Breast epithelium (tissue), 4 donors: ENCODE measurements around the gene OR1I1. TPM values are rescaled to one million over a fixed set of nuclear protein-coding genes. Genes with fewer than 3 reads are reported as not detected.

Experiments used
- DNase-seq, 2 donors: peaks; one replicate each; pipeline ENCODE4 v3.0.0-alpha.2; 2019; ENCODE audit warnings: low spot score in 2 of 2
- H3K27ac ChIP-seq, 2 donors: fragments of 200-600 bp; sonication (generic) in 1 of 2; one replicate each; pipeline ENCODE4 v1.5.1; 2016 to 2019; ENCODE audit warnings: mild to moderate bottlenecking in 1 of 2
- H3K27me3 ChIP-seq, 2 donors: fragments of 200-600 bp; sonication (generic) in 1 of 2; one replicate each; pipeline versions ENCODE4 v1.5.1 to v1.6.0; 2017 to 2019; ENCODE audit warnings: control low read depth in 1 of 2, mild to moderate bottlenecking in 1 of 2
- H3K36me3 ChIP-seq: fragments of 200-600 bp; one replicate; pipeline ENCODE4 v1.5.1; 2019
- H3K4me1 ChIP-seq, 2 donors: fragments of 200-600 bp; sonication (generic); one replicate each; pipeline ENCODE4 v1.5.1; 2016 to 2019; ENCODE audit warnings: control low read depth in 1 of 2
- H3K4me3 ChIP-seq, 3 donors: fragments of 200-600 bp; sonication (generic); 1 replicate in 2 of 3; 2 replicates in 1 of 3; pipeline ENCODE4 v1.5.1; 2016 to 2019; ENCODE audit warnings: mild to moderate bottlenecking in 3 of 3, moderate library complexity in 2 of 3
- H3K9me3 ChIP-seq, 2 donors: fragments of 200-600 bp; sonication (generic) in 1 of 2; one replicate each; pipeline ENCODE4 v1.5.1; 2016 to 2019; ENCODE audit warnings: control low read depth in 1 of 2
- POLR2A ChIP-seq: fragments of 450-650 bp; IDR thresholded peaks from one replicate; pipeline ENCODE4 v1.6.1; 2016; ENCODE audit warnings: antibody characterized with exemption, mild to moderate bottlenecking, moderate library complexity
- POLR2AphosphoS5 ChIP-seq, 3 donors: sonication (generic); formaldehyde crosslinking; IDR thresholded peaks; one replicate each; pipeline ENCODE4 v1.6.1; 2017; ENCODE audit warnings: antibody characterized with exemption in 3 of 3
- intact Hi-C: fragments of 100-400 bp; cut with DNase I; formaldehyde crosslinking; loops from one replicate; pipeline ENCODE4 v1.15.1; 2023; ENCODE audit warnings: low total_unique reads
- total RNA-seq, 3 donors: library from RNA; depleted of rRNA; stranded (reverse); fragments of >200 nt; gene quantifications; one replicate each; pipeline ENCODE4 v1.1.0, GENCODE V29; 2016
- TF ChIP-seq, protein P1 (sequence below), 3 donors: fragments of 450-650 bp; IDR thresholded peaks; one replicate each; pipeline ENCODE4 v1.5.1; 2016 to 2017; ENCODE audit warnings: antibody characterized with exemption in 3 of 3, mild to moderate bottlenecking in 3 of 3, moderate library complexity in 3 of 3

OR1I1 gene
- total RNA-seq, 3 donors from 2014 or later = not detected

DNA sequence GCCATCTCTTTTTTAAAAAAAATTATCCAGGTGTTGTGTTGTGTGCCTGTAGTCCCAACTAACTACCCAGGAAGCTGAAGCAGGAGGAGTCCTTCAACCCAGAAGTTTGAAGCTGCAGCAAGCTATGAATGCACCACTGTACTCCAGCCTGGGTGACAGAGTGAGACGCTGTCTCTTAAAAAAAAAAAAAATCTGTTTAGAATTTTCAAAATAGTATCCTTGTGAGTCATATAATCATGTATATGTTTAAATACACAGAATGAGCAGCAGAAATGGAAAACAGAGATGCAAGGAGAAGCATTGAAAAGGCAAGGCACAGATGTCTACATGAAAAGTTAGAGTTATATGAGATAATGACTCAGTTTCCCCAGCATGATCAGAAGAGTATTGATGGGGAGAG is 56.4 kb downstream of the OR1I1 start:
- Histone ChIP-seq H3K27ac (no peak overlapping the region), H3K9me3 (no peaks in the 10 kb centered on the region), H3K27me3 (no peaks in the 10 kb centered on the region), H3K4me3 (no peak overlapping the region), H3K36me3 (no peaks in the 10 kb centered on the region), H3K4me1 (no peaks in the 10 kb centered on the region)
- TF ChIP-seq, protein P1, sequence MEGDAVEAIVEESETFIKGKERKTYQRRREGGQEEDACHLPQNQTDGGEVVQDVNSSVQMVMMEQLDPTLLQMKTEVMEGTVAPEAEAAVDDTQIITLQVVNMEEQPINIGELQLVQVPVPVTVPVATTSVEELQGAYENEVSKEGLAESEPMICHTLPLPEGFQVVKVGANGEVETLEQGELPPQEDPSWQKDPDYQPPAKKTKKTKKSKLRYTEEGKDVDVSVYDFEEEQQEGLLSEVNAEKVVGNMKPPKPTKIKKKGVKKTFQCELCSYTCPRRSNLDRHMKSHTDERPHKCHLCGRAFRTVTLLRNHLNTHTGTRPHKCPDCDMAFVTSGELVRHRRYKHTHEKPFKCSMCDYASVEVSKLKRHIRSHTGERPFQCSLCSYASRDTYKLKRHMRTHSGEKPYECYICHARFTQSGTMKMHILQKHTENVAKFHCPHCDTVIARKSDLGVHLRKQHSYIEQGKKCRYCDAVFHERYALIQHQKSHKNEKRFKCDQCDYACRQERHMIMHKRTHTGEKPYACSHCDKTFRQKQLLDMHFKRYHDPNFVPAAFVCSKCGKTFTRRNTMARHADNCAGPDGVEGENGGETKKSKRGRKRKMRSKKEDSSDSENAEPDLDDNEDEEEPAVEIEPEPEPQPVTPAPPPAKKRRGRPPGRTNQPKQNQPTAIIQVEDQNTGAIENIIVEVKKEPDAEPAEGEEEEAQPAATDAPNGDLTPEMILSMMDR (IDR thresholded peaks at IDR 0.05) = no peak
- intact Hi-C loops = no loop called here
- DNase-seq = no peak

DNA sequence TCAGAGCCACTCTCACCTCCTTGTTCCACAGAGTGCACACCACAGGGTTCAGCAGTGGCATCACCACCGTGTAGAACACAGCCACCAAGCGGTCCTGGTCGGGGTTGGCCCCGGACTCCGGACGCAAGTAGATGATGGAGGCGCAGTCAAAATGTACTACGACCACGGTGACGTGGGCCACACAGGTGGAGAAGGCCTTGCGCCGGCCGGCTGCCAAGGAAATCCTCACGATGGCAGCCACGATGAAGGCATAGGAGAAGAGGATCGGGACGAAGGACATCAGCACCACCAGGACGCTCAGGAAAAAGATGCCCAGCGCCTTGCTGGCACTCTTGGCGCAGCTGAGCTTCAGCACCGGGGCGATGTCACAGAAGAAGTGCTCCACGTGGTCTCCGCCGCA is 59.1 kb downstream of the OR1I1 start:
- H3K27ac ChIP-seq = no peak overlapping the region
- DNase-seq = no peak
- no peaks in the 10 kb centered on the region for H3K27me3 ChIP-seq
- H3K36me3 ChIP-seq = no peaks in the 10 kb centered on the region
- no peak for TF ChIP-seq POLR2AphosphoS5 (IDR thresholded peaks at IDR 0.05)
- TF ChIP-seq, protein P1 (IDR thresholded peaks at IDR 0.05) = no peak
- no peak for TF ChIP-seq POLR2A
- no peaks in the 10 kb centered on the region for H3K9me3 ChIP-seq
- H3K4me1 ChIP-seq = no peaks in the 10 kb centered on the region
- no peak overlapping the region for H3K4me3 ChIP-seq
- intact Hi-C loops = no loop called here

DNA sequence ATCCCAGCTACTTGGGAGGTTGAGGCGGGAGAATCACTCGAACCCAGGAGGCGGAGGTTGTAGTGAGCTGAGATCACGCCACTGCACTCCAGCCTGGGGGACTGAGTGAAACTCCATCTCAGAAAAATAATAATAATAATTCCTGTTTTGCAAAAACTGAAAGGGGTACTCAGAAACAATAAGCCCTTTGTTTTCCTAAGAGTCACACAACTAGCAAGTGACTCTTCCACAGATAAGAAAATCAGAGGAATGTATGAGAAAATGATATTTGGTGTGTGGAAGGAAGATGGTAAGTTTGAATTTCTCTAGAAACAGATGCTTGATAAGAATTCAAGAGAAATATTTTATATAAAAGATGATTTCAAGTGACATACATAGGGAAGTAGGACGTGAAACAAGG is 60.3 kb downstream of the OR1I1 start:
- Histone ChIP-seq H3K9me3 (no peaks in the 10 kb centered on the region), H3K27me3 (no peaks in the 10 kb centered on the region), H3K4me3 (no peak overlapping the region), H3K4me1 (no peaks in the 10 kb centered on the region), H3K27ac (no peak overlapping the region), H3K36me3 (no peaks in the 10 kb centered on the region)
- TF ChIP-seq POLR2A = no peak
- TF ChIP-seq, protein P1 (IDR thresholded peaks at IDR 0.05) = no peak
- TF ChIP-seq POLR2AphosphoS5 (IDR thresholded peaks at IDR 0.05) = no peak
- no peak for DNase-seq
- intact Hi-C loops = no loop called here

Other genes starting within 250 kb of the OR1I1 start
- 1 to 10 TPM in 1 of 3 donors, under 1 TPM in 1, not detected in 1; 0.33 to 1.3 TPM for gene OR7A5, start 247.0 kb upstream of the OR1I1 start, total RNA-seq
- 1 to 10 TPM in 1 of 3 donors, under 1 TPM in 1, not detected in 1; 0.98 to 1.5 TPM for gene OR7C1, start 247.0 kb upstream of the OR1I1 start, total RNA-seq
- gene OR7A10, start 233.3 kb upstream of the OR1I1 start, total RNA-seq = not detected
- gene OR7A17, start 196.1 kb upstream of the OR1I1 start, total RNA-seq = not detected
- gene OR7C2, start 140.7 kb upstream of the OR1I1 start, total RNA-seq = not detected
- gene SLC1A6, start 102.3 kb upstream of the OR1I1 start, total RNA-seq = not detected
- gene CASP14, start 32.7 kb upstream of the OR1I1 start, total RNA-seq = under 1 TPM in 1 of 3 donors, not detected in 2; 0.29 TPM
- 10 to 100 TPM; 11.0 to 22.9 (median 14.9) TPM for gene SYDE1, start 25.2 kb downstream of the OR1I1 start, total RNA-seq
- gene NOTCH3, start 118.8 kb downstream of the OR1I1 start, total RNA-seq = 10 to 100 TPM; 22.0 to 36.4 (median 22.7) TPM
- gene EPHX3, start 150.2 kb downstream of the OR1I1 start, total RNA-seq = under 1 TPM in 1 of 3 donors, not detected in 2; 0.29 TPM